GM18502 (cell line): ENCODE results near the gene CD72.

Experiments used
- ATAC-seq: cut with Tn5 transposase; IDR thresholded peaks from one replicate; pipeline ENCODE4 v1.9.1; 2021; ENCODE audit warnings: mild to moderate bottlenecking; ENCODE audit not compliant: unreplicated experiment, poor library complexity

The CD72 gene

DNA sequence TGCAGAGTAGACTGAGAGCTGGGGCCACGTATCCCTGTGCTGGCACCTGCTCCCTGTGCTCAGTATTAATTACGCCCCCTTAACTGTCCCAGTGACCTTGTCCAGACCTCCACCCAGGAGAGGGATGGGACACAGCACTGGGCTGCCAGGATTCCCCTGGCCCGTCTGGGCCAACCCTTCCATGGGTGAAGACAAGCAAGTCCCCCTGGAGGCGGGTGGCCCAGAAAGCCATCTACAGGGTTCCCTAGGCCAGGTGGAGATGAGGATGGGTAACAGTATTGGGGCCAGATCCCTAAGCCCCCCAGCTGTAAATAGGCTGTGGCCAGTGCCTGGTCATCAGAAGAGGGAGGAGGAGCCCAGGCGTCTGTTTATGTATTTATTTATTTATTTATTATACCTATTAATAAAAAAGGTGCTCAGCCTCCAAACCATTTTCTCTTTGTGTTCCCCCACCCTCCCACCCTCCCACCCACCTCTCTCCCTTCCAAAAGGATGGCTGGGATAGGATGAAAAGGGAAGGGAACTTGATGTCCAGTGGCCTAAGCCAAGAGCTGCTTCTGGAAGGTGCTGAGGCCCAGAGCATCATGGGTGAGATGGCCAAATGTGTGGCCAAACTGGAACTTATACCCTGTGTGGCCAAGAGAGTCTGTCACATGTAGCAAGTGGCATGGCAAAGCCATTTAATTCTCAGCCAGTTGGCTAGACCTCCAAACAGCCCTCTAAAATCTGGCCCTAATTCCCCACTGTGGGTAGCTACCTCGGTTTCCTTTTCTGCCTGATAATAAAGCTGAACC lies 56.5 kb downstream of the CD72 start:
- ATAC-seq: no peak

DNA sequence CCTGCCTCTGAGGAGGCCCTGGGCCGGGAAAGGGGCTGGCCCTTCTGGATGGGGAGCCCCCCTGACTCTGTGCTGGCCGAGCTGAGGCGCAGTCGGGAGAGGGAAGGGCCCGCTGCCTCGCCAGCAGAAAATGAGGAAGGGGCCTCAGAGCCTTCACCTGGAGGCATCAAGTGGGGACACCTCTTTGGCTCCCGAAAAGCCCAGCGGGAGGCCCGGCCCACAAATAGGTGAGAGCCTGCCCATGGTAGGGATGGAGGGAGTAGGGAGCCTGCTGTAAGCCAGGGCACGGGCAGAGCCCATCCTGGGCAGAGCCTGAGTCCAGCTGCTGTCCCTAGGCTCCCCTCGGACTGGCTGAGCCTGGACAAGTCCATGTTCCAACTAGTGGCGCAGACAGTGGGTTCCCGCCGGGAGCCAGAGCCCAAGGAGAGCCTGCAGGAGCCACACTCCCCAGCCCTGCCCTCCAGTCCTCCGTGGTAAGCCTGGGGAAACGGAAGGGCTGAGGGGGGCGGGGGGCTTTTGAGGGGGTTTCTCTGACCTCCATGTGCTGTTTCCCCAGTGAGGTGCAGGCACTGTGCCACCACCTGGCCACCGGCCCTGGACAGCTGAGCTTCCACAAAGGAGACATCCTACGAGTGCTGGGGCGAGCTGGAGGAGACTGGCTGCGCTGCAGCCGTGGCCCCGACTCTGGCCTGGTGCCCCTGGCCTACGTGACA lies 57.4 kb downstream of the CD72 start:
- ATAC-seq: no peak
